Stimulated activated CD4-positive, alpha-beta T cell treated with anti-CD3 and anti-CD28 coated beads, Interleukin-12 subunit alpha, Interleukin-12 subunit beta, amount 100 ng/mL, for 24 hours (primary cell): ENCODE data around the gene PLPP1.

Source experiments
- DNase-seq, 2 experiments: peaks; one replicate each; pipeline ENCODE4 v3.0.0-alpha.2; 2020; ENCODE audit warnings: low read depth in 2 of 2

Gene PLPP1

DNA sequence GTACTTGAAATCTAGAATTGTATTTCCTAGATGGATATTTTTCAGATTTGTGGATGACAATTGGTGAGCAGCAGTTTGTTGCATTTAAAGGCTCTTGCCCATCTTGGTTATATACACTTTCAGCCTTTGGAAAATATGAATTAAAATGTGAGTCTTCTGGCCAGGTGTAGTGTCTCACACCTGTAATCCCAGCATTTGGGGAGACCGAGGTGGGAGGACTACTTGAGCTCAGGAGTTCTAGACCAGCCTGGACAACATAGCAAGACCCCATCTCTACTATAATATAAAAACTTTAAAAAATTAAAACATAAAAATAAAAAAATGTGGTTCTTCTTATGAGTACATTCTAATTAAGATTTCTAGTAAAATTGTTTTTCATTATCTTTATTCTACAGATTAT lies 125.0 kb downstream of the PLPP1 start:
- no peak for DNase-seq

DNA sequence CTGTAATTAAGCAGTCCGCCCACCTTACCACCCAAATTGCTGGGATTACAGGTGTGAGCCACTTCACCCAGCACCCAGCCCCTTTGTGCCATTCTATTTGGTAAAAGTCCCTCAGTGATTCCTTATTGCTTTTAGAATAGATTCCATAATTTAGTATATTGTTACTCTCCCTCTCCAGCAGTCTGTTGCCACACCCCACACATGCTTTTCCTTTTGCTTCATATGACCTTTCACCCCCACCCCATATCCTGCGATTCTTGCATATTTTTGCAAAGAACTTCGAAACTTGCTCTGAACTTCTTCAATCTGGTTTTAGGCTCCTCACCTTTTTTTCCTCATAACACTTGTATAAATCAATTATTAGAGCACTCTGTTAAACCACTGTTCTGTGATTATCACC lies 126.8 kb downstream of the PLPP1 start:
- no peak for DNase-seq

DNA sequence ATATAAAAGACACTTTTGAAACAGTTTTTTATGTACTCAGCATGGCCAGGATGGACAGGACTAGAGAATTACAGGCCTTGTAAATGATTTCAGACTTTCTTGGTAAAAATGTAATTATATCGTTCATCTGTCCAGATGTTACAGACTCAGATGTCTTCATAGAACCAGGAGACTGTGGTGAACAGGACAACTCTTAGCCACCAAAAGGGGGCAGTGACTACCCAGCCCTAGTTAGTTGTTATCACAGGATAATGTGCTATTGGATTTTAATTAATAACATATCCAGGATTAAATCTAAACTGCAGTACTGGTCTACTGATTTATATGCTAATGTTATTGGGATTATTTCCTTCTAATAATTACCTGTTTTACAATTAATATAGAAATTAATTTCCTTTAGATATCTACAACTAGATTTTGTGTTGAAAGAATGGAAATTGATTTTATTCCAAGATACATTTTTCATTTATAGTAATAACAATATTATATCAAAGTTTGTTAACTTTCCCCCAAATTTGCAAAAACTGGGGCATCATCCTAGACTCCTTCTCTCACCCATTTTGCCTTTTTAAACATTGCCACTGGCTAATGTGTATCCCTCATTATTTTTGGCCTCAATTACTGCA lies 127.6 kb downstream of the PLPP1 start:
- DNase-seq = no peak

DNA sequence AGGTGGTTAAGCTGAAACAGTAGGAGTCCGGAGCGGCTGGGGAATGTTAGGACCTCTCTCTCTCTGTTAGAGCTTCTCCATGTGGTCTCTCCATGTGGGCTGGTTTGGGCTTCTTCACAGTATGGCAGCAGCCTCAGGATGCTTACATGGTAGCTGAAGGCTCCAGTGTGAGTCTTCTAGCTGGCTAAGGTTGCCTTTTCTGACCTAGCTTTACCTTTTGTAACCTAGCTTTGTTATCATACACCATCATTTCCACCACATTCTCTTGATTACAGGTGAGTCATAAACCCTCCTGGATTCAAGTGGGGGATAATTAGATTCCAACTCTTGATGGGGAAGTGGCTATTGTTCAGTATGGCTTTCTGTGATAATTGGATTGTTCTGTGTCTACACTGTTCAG lies 128.5 kb downstream of the PLPP1 start:
- no peak for DNase-seq

DNA sequence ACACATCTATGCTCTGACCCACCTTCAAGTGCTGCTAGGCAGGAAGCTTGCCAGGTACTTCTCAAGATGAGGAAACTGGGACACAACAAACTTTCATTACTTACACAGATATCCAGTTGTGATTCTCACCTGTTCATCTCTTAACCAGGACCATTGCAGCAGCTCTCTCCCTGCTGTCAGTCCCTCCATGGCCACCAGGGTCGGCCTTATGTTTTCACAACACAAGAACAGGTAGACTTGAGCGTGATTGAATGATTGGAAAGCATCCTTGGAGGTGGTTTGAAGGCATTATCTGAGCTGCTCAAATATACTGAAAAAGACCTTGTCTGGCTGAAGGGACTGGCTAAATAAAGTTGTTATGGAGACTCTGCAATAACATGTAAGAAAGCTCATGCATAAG lies 132.6 kb downstream of the PLPP1 start:
- no peak for DNase-seq

DNA sequence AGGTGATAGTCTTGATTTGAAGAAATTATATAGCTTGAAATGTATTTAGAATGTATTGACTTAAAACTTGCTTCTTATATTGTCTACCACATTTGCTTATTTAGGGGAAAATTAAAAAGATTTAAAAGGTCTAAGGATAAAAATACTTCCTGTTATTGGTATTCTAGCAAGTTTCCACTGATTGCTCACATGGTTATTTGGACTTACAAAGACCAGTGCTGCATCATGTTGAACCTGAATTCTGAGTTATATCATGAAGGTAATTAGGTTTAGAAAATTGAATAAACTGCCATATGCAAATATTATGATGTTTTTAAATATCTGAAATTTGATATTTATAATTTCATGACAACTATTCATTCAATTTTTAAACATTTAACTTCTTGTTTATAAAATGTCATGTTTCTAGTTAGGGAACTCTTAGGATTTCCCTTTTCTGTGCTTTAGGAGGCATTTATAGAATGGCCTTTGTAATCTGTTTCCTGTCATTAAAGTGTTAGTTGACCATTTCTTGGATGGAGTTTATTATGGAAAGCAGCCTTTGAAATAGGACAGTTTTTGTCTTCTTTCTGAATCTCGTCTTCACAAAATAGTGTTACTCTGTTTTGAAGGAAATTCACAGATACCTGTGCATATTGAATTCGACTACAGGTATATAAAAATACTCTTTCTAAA lies 141.1 kb downstream of the PLPP1 start:
- DNase-seq = no peak

DNA sequence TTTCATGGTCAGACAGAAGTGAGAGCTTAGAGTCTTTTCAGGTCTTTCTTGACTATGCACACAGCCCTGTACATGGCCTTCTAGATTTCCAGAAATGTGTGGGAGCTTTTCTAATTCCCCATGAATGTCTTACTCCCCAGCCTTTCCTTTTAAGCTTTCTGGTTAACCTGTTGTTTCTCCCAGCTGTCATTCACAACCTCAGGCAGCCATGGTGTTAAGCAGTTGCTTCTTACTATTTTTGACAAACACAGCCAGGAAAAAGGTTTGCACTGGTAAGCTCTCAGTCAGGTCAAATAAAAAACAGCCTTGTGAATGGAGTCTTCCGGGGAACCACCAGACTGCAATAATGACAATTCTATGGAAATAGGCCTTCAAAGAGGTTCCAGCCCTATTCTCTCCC lies 142.1 kb downstream of the PLPP1 start:
- DNase-seq = no peak

DNA sequence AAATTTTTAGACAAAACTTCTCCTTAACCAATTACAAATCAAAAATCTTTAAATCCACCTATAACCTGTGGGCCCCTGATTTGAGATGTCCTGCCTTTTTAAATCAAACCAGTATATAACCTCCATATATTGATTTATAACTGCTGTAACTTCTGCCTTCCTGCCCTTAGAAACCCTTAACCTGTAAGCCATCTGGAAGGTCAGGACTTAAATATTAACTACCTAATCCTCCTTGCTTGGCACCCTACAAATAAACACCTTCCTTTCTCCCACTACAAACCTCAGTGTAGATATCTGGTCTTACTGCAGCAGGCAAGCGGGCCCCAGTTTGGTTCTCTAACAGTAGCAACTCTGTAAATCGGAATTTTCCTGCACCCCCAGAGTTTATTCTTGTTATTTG lies 143.1 kb downstream of the PLPP1 start:
- DNase-seq = no peak

DNA sequence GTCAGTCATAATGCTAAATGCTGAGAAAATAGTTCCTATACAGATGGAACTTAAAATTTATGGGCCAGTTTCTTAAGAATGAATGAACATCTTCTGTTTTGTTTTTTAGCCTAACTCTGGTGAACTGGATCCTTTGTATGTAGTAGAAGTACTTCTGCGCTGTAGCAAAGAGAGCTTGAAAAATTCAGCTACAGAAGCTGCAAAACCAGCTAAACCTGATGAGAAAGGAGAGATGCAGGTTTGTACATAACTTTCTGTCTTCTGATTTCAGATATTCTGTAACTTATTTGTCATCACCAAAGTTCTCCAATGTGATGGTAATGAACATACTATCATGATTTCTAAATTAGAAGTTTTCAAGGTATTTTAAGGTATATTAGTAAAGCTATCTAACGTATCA lies 146.9 kb downstream of the PLPP1 start:
- no peak for DNase-seq

DNA sequence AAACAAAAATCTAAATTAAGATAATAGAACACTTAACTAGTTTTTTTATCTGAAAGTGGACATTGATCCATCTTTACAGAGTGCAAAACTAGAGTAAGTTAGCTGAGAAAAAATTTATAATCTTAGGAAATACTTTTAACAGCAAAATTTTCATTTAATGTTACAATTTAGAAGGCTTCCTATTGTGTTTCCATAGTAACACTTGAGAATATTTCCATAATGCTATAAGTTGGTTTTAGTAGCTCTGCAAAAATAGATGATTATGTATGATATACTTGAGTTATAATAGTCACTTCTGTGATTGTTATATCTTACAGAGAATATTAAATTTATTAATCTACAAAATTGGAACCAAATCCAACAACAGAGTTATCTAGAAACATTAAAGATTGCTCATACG lies 148.4 kb downstream of the PLPP1 start:
- no peak for DNase-seq

DNA sequence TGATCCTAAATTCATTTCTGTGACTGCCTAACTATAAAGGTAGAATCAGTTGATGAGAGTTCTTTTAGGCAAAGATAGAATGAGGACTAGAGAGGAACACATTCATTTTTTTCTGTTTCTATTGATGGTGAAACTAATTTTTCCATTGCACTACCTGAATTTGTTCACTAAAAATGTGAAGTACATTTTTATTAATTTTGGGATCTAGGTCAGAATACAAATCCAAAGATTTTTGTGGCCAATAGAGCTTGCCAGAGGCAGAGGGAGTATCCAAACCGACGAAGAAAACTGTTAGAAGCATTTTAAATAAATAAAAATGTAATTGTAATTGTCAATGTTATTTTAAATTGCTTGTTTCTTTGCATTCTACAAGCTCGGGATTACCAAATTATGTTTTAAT lies 148.9 kb downstream of the PLPP1 start:
- no peak for DNase-seq

DNA sequence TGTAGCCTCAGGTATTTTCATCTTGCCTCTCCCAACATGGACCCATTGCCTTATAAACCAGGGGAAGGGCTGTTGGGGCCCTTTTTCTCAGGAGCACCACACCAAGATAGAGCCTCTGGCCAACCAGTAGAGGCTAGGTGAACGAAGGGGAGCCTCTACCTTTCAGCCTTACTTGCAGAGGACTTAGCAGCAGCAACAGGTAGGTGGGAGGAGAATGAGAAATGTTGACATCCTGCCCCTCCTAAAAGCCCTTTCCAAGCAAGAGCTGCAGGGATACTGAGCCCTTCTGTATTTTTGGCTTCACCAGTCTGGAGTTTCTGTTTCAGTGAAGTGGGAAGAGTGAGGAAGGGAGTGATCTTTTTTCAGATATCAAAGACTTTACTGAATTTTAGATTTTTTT lies 149.5 kb downstream of the PLPP1 start:
- no peak for DNase-seq

DNA sequence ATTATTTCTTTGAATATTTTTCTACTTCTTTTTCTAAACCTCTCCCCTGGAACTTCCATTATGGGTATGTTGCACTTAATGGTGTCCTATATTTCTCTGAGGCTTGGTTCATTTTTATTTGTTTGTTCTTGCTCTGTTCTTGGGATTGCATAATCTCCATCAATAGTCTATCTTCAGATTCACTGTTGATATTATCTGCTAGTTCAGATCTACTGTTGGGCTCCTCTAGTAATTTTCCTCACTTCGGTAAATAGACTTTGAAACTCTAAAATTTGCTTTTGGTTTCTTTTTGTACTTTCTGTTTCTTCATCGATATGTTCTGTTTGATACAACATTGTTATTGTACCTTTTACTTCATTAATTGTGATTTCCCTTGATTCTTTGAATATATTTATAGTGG lies 150.7 kb downstream of the PLPP1 start:
- no peak for DNase-seq

DNA sequence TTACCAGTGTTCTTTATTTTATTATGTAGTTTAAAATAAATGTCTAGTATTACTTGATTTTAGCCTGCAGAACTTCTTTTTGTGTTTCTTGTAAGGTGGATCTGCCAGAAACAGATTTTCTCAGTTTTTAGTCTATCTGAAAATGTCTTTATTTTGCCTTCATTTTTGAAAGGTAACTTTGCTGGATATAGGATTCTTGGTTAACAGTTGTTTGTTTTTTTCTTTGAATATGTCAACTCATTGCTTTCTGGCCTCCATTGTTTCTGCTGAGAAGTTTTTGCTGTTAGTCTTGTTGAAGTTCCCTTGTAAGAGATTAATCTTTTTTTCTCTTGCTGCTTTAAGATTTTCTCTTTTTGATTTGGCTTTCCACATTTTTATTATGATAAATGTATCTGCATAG lies 151.5 kb downstream of the PLPP1 start:
- DNase-seq = no peak

DNA sequence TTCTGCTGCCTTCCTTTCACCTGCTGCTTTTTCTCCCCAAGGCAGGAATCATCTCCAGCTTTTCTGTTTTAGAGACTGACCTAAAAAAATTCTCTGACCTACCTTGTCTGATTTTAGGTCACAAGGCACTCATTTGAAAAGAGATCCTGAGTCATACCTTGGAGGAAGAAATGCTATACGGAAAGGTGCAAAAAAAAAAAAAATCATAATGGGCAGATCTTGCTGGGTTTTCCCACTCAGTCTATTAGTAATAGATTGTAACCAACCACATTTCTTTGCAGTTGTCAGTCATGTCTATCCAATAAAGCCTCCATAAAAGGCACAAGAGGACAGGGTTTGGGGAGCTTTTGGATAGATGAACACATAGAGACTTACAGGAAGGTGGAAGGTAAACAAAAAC lies 157.0 kb downstream of the PLPP1 start:
- DNase-seq = no peak
